Neuronal stem cell (in vitro differentiated cells): ENCODE results near the gene P3H2.

ENCODE experiments used
- DNase-seq: peaks from one replicate; pipeline ENCODE4 v3.0.0-alpha.2; 2013; ENCODE audit warnings: low spot score
- H2AFZ ChIP-seq: one replicate; pipeline ENCODE4 v1.6.1; 2013; ENCODE audit warnings: mild to moderate bottlenecking, low read length, inconsistent platforms
- H2AK5ac ChIP-seq: 2 replicates; pipeline ENCODE4 v1.6.1; 2013; ENCODE audit warnings: low read depth, mild to moderate bottlenecking, inconsistent platforms, low read length, moderate library complexity, mixed read lengths
- H2BK120ac ChIP-seq: 2 replicates; pipeline ENCODE4 v1.6.1; 2013; ENCODE audit warnings: low read depth, mild to moderate bottlenecking, inconsistent platforms, low read length, moderate library complexity, mixed read lengths
- H2BK12ac ChIP-seq: one replicate; pipeline ENCODE4 v1.6.1; 2013; ENCODE audit warnings: low read length, inconsistent platforms
- H2BK15ac ChIP-seq: 2 replicates; pipeline ENCODE4 v1.6.1; 2013; ENCODE audit warnings: mild to moderate bottlenecking, low read length, inconsistent platforms, mixed read lengths
- H2BK5ac ChIP-seq: one replicate; pipeline ENCODE4 v1.6.1; 2013; ENCODE audit warnings: inconsistent platforms, mild to moderate bottlenecking, low read length, moderate library complexity
- H3K14ac ChIP-seq: one replicate; pipeline ENCODE4 v1.6.1; 2013; ENCODE audit warnings: low read length, inconsistent platforms
- H3K18ac ChIP-seq: 2 replicates; pipeline ENCODE4 v1.6.1; 2013; ENCODE audit warnings: low read length, inconsistent platforms
- H3K23ac ChIP-seq: 2 replicates; pipeline ENCODE4 v1.6.1; 2013; ENCODE audit warnings: low read depth, mild to moderate bottlenecking, mixed read lengths, low read length, inconsistent platforms; ENCODE audit not compliant: poor library complexity
- H3K27ac ChIP-seq: replicated peaks from 3 replicates; pipeline ENCODE4 v1.5.1; 2013; ENCODE audit warnings: low read length, inconsistent platforms
- H3K27me3 ChIP-seq, 3 experiments: 2 replicates each; pipeline ENCODE4 v1.6.1; 2013; ENCODE audit warnings: low read length in 3 of 3, mild to moderate bottlenecking in 2 of 3, inconsistent platforms in 1 of 3, low read depth in 1 of 3, mixed read lengths in 1 of 3, moderate library complexity in 1 of 3; ENCODE audit not compliant: control insufficient read depth in 3 of 3, insufficient read depth in 3 of 3
- H3K36me3 ChIP-seq, 2 donors: replicated peaks in 1 of 2; 2 replicates each; pipeline ENCODE4 v1.6.1; 2013; ENCODE audit warnings: low read length in 2 of 2; ENCODE audit not compliant: control insufficient read depth in 2 of 2, insufficient read depth in 2 of 2
- H3K4ac ChIP-seq: 2 replicates; pipeline ENCODE4 v1.6.1; 2013; ENCODE audit warnings: inconsistent platforms, mild to moderate bottlenecking, low read length, moderate library complexity
- H3K4me1 ChIP-seq, 2 donors: 1 replicate in 1 of 2; 2 replicates in 1 of 2; pipeline ENCODE4 v1.6.1; 2013; ENCODE audit warnings: low read length in 2 of 2, low read depth in 1 of 2; ENCODE audit not compliant: control insufficient read depth in 2 of 2, insufficient read depth in 1 of 2
- H3K4me2 ChIP-seq: one replicate; pipeline ENCODE4 v1.6.1; 2013; ENCODE audit warnings: mild to moderate bottlenecking, low read length, inconsistent platforms; ENCODE audit not compliant: insufficient read depth, poor library complexity, severe bottlenecking
- H3K4me3 ChIP-seq, 2 donors: 2 replicates each; pipeline ENCODE4 v1.5.1; 2013; ENCODE audit warnings: low read length in 2 of 2, mild to moderate bottlenecking in 2 of 2, inconsistent platforms in 1 of 2, moderate library complexity in 1 of 2
- H3K79me1 ChIP-seq: one replicate; pipeline ENCODE4 v1.6.1; 2013; ENCODE audit warnings: low read depth, mild to moderate bottlenecking, inconsistent platforms, low read length, moderate library complexity
- H3K9ac ChIP-seq: one replicate; pipeline ENCODE4 v1.6.1; 2013; ENCODE audit warnings: mild to moderate bottlenecking, low read depth, low read length, inconsistent platforms; ENCODE audit not compliant: poor library complexity
- H3K9me3 ChIP-seq, 2 donors: replicated peaks in 1 of 2; 2 replicates each; pipeline versions ENCODE3 to v1.6.1; 2013; ENCODE audit warnings: low read length in 2 of 2, mild to moderate bottlenecking in 2 of 2, inconsistent platforms in 1 of 2, low read depth in 1 of 2, mixed read lengths in 1 of 2, moderate library complexity in 1 of 2; ENCODE audit not compliant: control insufficient read depth in 2 of 2, insufficient read depth in 1 of 2
- H4K8ac ChIP-seq: one replicate; pipeline ENCODE4 v1.6.1; 2013; ENCODE audit warnings: low read depth, mild to moderate bottlenecking, inconsistent platforms, low read length, moderate library complexity
- H4K91ac ChIP-seq: one replicate; pipeline ENCODE4 v1.6.1; 2013; ENCODE audit warnings: low read length, low read depth, mild to moderate bottlenecking, inconsistent platforms; ENCODE audit not compliant: poor library complexity
- WGBS, 2 donors: extraction: QIAGEN DNeasy Blood & Tissue Kit; methylation state at CpG; one replicate each; pipeline ENCODE4 v1.1.7; 2013; ENCODE audit warnings: missing lambda C conversion rate in 2 of 2, mixed read lengths in 1 of 2; ENCODE audit not compliant: insufficient read length in 2 of 2, insufficient replicate concordance in 1 of 2; ENCODE audit errors: extremely low coverage in 2 of 2; 5-methylcytosine and 5-hydroxymethylcytosine counted together

The P3H2 gene

DNA sequence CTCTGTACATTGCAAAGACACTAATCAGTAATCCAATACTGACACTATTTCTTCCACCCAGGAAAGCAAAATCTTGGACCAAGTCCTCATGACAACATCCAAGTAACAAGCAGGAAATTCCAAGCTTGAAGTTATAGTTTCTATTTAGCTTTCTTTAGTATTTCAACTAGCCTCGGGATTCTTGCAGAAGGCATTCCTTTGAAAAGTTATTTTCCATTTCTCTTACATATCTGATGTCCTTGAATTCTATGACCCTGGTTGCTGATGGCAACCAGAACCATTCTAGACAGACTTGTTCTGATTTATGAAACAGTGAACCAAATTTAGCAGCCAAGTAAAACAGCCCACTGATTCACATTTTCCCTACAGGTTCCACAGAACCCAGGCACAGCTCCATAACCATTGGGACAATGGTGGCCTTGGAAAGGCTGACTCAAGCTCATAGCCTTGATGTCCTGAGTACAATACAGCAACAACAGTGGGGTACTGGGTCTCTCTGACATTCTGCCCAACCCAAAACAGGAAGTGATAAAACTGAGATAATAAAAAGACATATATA is 26.5 kb downstream of the P3H2 start:
- Histone ChIP-seq H4K8ac (no peak overlapping the region), H3K4ac (no peak overlapping the region), H3K4me2 (no peak overlapping the region), H2BK120ac (no peak overlapping the region), H3K4me1 (peaks cover 4 to 19% of the 10 kb centered on the region in 2 donors), H3K79me1 (no peaks in the 10 kb centered on the region), H2BK15ac (no peak overlapping the region), H3K18ac (no peak overlapping the region), H3K4me3 (no peak overlapping the region), H2BK5ac (no peak overlapping the region), H3K9me3 (peaks cover 0 to 17% of the 10 kb centered on the region in 2 donors), H3K23ac (no peak overlapping the region), H2AK5ac (no peak overlapping the region), H2BK12ac (no peak overlapping the region), H3K36me3 (no peaks in the 10 kb centered on the region), H3K14ac (no peak overlapping the region), H3K27me3 (no peaks in the 10 kb centered on the region), H3K9ac (no peak overlapping the region), H2AFZ (no peak overlapping the region), H4K91ac (no peak overlapping the region), H3K27ac (no peak overlapping the region)
- WGBS, 2 donors = no CpG with 5 or more reads among the region's 1 CpG
- DNase-seq = no peak

DNA sequence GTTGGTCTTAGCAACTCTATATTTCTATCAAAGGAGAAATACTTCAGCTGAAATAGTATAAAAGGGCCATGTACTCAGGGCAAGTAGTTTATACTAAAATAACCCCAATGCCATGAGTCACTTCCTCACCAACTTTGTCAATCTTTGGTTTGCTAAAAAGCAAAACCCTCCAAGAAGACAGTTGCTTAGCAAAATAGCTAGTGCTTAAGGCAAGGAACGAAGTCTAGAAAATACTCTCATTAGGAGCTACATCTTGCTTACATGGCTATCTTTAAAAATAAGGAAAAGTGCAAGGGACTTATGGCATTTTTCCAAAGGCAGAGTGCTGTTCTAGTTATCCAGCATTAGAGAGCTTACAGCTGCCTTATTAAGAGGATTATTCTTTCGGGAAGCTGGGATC is 28.4 kb downstream of the P3H2 start:
- no CpG with 5 or more reads among the region's 2 CpGs for WGBS, 2 donors
- Histone ChIP-seq H2AK5ac (no peak overlapping the region), H3K27ac (peak overlapping the region; percentile 52), H3K14ac (no peak overlapping the region), H4K91ac (no peak overlapping the region), H2BK5ac (no peak overlapping the region), H4K8ac (no peak overlapping the region), H2BK120ac (no peak overlapping the region), H3K27me3 (no peaks in the 10 kb centered on the region), H3K4ac (no peak overlapping the region), H3K4me2 (no peak overlapping the region), H3K18ac (no peak overlapping the region), H3K23ac (no peak overlapping the region), H3K4me1 (peaks cover 4 to 6% of the 10 kb centered on the region in 2 donors), H3K4me3 (no peak overlapping the region), H3K9ac (no peak overlapping the region), H3K79me1 (no peaks in the 10 kb centered on the region), H2BK12ac (no peak overlapping the region), H2BK15ac (no peak overlapping the region), H2AFZ (no peak overlapping the region), H3K9me3 (peaks cover 0 to 17% of the 10 kb centered on the region in 2 donors), H3K36me3 (no peaks in the 10 kb centered on the region)
- DNase-seq = no peak

DNA sequence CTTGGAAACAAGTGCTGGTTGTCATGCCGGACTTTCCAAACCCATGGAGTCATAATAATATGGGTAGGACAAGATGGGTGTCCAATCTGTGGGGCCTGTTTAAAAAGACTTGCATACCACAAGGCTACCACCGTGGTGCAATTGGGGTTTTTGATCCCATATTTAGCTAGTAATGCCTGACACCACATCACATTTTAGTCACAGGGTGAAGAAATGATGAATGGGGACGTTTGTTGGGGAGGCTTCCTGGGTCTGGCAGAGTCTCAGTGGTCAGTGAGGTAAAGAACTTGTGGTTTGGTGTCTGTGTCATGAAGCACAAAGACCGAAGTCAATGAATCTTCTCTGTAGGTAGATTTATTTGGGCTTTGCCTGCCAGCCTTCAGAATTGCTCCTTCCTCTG is 31.0 kb downstream of the P3H2 start:
- H3K14ac ChIP-seq = no peak overlapping the region
- DNase-seq = no peak
- H4K91ac ChIP-seq = no peak overlapping the region
- no CpG with 5 or more reads among the region's 4 CpGs for WGBS, 2 donors
- H2AFZ ChIP-seq = no peak overlapping the region
- no peak overlapping the region for H2BK15ac ChIP-seq
- H3K27ac ChIP-seq = no peak overlapping the region
- H3K4ac ChIP-seq = no peak overlapping the region
- no peak overlapping the region for H2BK12ac ChIP-seq
- H3K4me2 ChIP-seq = no peak overlapping the region
- H3K18ac ChIP-seq = no peak overlapping the region
- H2BK120ac ChIP-seq = no peak overlapping the region
- H3K4me3 ChIP-seq = no peak overlapping the region
- no peak overlapping the region for H2AK5ac ChIP-seq
- no peaks in the 10 kb centered on the region for H3K79me1 ChIP-seq
- H3K23ac ChIP-seq = no peak overlapping the region
- H4K8ac ChIP-seq = no peak overlapping the region
- H3K4me1 ChIP-seq = peaks cover 5 to 10% of the 10 kb centered on the region in 2 donors
- peaks cover 0 to 10% of the 10 kb centered on the region in 2 donors for H3K9me3 ChIP-seq
- no peaks in the 10 kb centered on the region for H3K36me3 ChIP-seq
- no peaks in the 10 kb centered on the region for H3K27me3 ChIP-seq
- H3K9ac ChIP-seq = no peak overlapping the region
- H2BK5ac ChIP-seq = no peak overlapping the region

DNA sequence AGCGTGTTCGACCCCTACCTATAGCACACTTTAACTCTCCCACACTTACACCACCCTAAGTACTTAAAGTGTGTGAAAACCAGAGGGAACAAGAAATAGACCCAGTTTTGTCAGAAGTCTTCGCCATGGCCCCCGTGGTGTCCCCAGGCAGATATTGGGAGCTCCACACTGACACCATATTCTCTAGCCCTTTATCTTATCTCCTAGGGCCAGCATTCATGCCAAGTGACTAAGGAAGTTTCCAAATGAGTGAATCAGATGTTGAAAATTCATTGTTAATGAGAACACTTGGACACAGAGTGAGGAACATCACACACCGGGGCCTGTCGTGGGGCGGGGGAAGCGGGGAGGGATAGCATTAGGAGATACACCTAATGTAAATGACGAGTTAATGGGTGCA is 31.8 kb downstream of the P3H2 start:
- Histone ChIP-seq H2BK5ac (no peak overlapping the region), H2BK15ac (no peak overlapping the region), H2BK12ac (no peak overlapping the region), H3K4me3 (no peak overlapping the region), H3K79me1 (no peaks in the 10 kb centered on the region), H3K4me1 (peaks cover 5% of the 10 kb centered on the region in 2 donors), H3K4me2 (no peak overlapping the region), H3K9me3 (peaks cover 0 to 10% of the 10 kb centered on the region in 2 donors), H2BK120ac (no peak overlapping the region), H3K23ac (no peak overlapping the region), H4K91ac (no peak overlapping the region), H3K18ac (no peak overlapping the region), H2AFZ (no peak overlapping the region), H3K9ac (no peak overlapping the region), H4K8ac (no peak overlapping the region), H3K27me3 (no peaks in the 10 kb centered on the region), H3K27ac (no peak overlapping the region), H3K36me3 (no peaks in the 10 kb centered on the region), H3K4ac (no peak overlapping the region), H3K14ac (no peak overlapping the region), H2AK5ac (no peak overlapping the region)
- no CpG with 5 or more reads among the region's 9 CpGs for WGBS, 2 donors
- no peak for DNase-seq
